Esophagus squamous epithelium (tissue), 4 donors: Measurements from ENCODE around the gene OR5B21.

ENCODE experiments used
- CTCF ChIP-seq, 6 experiments: fragments of 450-650 bp in 4 of 6; fragments of 200-600 bp in 2 of 6; sonication (generic) in 2 of 6; IDR thresholded peaks; one replicate each; pipeline ENCODE4 v1.5.1; 2016 to 2019; ENCODE audit warnings: antibody characterized with exemption in 6 of 6, mild to moderate bottlenecking in 4 of 6, moderate library complexity in 4 of 6
- POLR2A ChIP-seq, 4 donors: fragments of 450-650 bp; IDR thresholded peaks; one replicate each; pipeline ENCODE4 v1.6.1; 2017; ENCODE audit warnings: antibody characterized with exemption in 4 of 4, mild to moderate bottlenecking in 4 of 4, moderate library complexity in 3 of 4

GRCh38 chr11:58498464-58498863 is 9.4 kb downstream of the OR5B21 start:
- TF ChIP-seq CTCF (IDR thresholded peaks at IDR 0.05) (no peak), POLR2A (IDR thresholded peaks at IDR 0.05) (no peak)
